NCI-H2227 (cell line): ENCODE data around the gene FRG2C.
"Not testable (repeated sequence)": the region's sequence is repeated elsewhere in the genome, so short reads cannot be mapped to it uniquely, and the experiment has no call there.

ENCODE experiments used
- DNase-seq: peaks from one replicate; lab custom pipeline; 2025; ENCODE audit not compliant: unreplicated experiment; lab: John Stamatoyannopoulos, UW

Gene FRG2C

GRCh38 chr3:75664028-75664427 lies at the start of gene FRG2C:
TSS of gene FRG2C (plus strand) at chr3:75664328. CDS start at chr3:75664380, 52 bp downstream.
- DNase-seq = not testable (repeated sequence)

GRCh38 chr3:75618666-75619305 lies 45.3 kb upstream of the FRG2C start:
- DNase-seq = peak; percentile 77

GRCh38 chr3:75619481-75620031 lies 44.6 kb upstream of the FRG2C start:
- DNase-seq = peak; percentile 27

- DNase-seq = not testable (repeated sequence)
Measured at GRCh38 chr3:75621772-75622171, 42.4 kb upstream of the FRG2C start.

- DNase-seq = not testable (repeated sequence)
Measured at GRCh38 chr3:75623656-75624055, 40.5 kb upstream of the FRG2C start.

- not testable (repeated sequence) for DNase-seq
Measured at GRCh38 chr3:75630887-75631535, 33.1 kb upstream of the FRG2C start.

GRCh38 chr3:75631541-75631940 lies 32.6 kb upstream of the FRG2C start:
- no peak for DNase-seq

- not testable (repeated sequence) for DNase-seq
Measured at GRCh38 chr3:75638947-75639346, 25.2 kb upstream of the FRG2C start.

GRCh38 chr3:75641107-75641517 lies 23.0 kb upstream of the FRG2C start:
- not testable (repeated sequence) for DNase-seq

GRCh38 chr3:75643031-75643800 lies 20.9 kb upstream of the FRG2C start:
- not testable (repeated sequence) for DNase-seq

- DNase-seq = not testable (repeated sequence)
Measured at GRCh38 chr3:75645548-75645947, 18.6 kb upstream of the FRG2C start.

- DNase-seq = no peak
Measured at GRCh38 chr3:75650191-75650590, 13.9 kb upstream of the FRG2C start.

- not testable (repeated sequence) for DNase-seq
Measured at GRCh38 chr3:75655101-75655904, 8.8 kb upstream of the FRG2C start.

GRCh38 chr3:75655956-75656355 lies 8.2 kb upstream of the FRG2C start:
- not testable (repeated sequence) for DNase-seq

GRCh38 chr3:75658411-75659107 lies 5.6 kb upstream of the FRG2C start:
- not testable (repeated sequence) for DNase-seq

- not testable (repeated sequence) for DNase-seq
Measured at GRCh38 chr3:75659108-75659433, 5.1 kb upstream of the FRG2C start.

GRCh38 chr3:75665626-75666025 lies 1.5 kb downstream of the FRG2C start:
- DNase-seq = not testable (repeated sequence)

GRCh38 chr3:75667757-75668701 lies 3.9 kb downstream of the FRG2C start:
- DNase-seq = not testable (repeated sequence)

GRCh38 chr3:75668759-75669347 lies 4.7 kb downstream of the FRG2C start:
- not testable (repeated sequence) for DNase-seq
